Umbilical cord (tissue), 2 donors: ENCODE results near the gene SIK2. TPM values are rescaled to one million over a fixed set of nuclear protein-coding genes. Genes with fewer than 3 reads are reported as not detected.
"Not testable (repeated sequence)": the region's sequence is repeated elsewhere in the genome, so short reads cannot be mapped to it uniquely, and the experiment has no call there.

ENCODE experiments used
- DNase-seq: peaks from one replicate; pipeline ENCODE4 v3.0.0-alpha.2; 2015; ENCODE audit warnings: low spot score
- total RNA-seq: library from RNA; depleted of rRNA; stranded (reverse); fragments of >200 nt; gene quantifications from one replicate; pipeline ENCODE4 v1.2.3, GENCODE V29; 2014; ENCODE audit warnings: low replicate concordance; ENCODE audit not compliant: insufficient read depth

SIK2 gene
- total RNA-seq, 1 donor from 2014 or later = 7.7 TPM

DNA sequence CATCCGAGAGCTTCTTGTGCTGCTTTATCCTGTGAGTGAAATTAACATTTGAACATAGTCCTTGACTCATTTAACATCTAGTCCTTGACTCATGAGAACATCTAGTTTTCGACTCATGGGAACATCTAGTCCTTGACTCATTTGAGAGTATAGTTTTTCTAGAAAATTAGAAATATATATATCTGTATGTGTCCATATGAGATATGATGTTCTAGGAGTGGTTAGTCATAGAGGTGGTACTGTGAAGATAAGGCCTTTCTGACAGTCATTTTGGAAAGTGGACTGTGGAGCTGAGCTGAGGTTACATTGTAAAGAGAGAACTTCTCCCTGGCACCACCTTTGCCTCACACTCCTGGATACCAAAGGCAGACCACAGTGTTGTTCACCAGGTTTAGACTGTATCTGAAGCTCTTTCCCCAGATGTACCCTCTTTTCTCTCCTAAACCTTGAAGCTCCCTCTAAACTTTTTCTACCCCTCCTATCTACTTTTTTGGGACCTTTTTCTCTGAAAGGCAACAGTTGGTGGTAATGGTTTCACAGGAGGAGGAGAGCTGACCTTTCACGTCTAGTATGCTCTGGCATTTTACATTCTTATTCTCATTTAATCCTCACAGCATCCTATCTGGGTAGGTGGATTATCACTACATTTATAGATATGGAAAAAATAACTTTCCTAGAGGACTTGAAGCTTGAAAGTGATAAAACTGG lies 96.8 kb downstream of the SIK2 start:
- DNase-seq = no peak

DNA sequence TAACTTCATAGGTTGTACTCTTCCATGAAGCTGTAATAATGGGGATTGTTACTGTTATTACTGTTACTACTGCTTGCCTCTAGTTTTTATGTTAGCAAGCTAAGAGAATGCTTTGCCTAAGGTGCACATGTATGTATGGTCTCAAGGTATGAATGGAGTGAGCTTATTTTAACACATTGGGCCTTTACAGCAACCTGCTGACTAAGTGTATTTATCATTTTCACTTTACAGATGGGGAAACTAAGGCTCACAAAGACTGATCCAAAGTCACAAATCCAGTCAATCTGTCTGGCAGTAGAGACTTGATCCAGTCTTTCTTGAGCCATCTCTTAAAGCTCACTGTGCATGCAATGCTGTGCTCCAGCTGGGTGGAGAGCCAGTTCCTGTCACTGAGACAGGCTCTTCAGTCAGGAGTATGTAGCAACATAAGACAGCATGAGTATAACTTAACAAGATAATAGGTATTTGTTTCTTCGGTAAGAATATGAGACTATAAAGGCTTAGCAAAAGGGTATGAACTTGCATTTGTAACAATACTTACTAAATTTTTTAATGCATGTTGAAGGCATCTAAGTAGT lies 97.4 kb downstream of the SIK2 start:
- no peak for DNase-seq

DNA sequence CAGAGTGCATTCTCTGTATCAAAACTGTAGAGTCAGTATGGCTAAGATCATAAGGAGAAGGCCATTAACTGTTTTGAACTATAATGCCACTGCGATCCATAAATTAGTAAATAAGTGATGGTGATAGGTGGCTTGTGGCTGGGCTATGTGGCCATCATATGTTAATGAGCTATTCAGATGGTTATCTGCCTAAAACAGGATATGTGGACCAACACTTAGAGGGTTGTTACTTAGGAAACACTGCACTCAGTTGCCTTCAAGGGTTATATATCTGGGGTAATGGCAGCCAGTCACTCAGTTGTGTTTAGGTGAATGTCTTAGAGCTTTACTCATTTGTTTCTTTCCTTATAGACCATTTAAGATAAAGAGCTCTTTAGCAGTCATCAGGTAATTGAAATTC lies 97.9 kb downstream of the SIK2 start:
- DNase-seq = no peak

DNA sequence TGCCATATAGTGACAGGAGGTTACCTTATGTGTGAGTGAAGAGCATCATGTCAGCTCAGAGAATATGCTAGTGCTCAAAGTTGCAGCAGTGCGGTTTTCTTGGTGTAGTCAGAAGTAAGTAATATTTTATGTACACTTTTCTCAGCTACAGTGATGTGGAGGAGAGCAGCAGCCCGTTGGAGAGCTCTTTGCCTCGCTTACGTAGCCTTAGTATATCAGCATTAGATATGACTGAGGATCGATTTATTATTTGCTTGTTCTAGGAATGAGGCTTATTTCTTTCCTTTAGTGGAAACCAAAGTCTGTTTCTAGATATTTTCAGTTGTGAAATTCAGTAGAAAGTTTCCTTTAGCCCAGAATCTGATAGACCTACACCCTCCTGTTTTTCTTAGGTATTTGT lies 100.4 kb downstream of the SIK2 start:
- no peak for DNase-seq

DNA sequence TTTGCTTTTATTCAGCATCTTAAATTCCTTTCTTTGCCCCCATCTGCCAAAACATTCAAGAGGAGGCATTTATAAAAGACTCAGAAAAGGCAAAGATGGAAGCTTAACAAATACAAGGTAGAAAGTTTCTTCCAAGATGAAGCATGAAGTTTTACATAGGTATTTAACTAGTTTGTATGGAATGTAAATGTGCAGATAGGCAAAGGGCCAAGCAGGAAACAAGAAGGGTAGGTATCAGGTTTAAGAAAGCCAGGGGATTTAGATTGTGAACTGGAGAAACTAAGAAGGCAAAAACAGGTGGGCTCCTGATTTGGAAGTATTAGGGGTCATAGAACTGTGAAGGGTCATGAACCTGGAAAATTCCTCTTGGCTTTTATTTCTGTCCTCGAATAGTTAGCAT lies 101.3 kb downstream of the SIK2 start:
- no peak for DNase-seq

DNA sequence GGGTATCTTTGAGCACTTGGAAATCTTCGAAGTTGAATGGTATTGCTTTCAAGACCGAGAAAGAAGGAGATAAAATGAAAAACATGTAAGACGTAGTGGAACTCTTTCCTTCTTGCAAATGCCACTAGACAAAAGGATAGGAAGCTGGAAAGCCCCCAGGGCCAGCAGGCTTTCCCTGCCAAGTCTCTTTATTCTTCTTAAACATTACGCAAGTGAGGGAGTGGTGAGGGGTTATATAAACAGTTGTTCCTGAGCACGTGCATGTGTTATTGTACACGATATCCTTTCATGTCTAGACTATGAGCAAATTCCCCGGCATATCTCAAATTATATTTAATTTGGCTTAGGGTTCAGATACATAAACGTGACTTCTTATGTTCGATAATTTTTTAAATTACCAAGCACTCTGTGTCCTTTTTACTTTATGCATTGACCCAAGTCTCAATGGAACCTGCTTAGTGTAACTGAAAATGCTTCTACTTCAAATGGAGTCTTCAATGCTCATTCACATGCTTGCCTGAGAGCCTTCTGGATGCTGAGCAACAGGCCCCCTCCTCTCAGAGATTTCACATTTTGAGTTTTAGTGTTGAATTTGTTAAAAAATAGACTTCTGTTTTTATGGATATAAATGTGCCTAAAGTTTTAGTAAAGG lies 104.9 kb downstream of the SIK2 start:
- DNase-seq = peak; percentile 27

DNA sequence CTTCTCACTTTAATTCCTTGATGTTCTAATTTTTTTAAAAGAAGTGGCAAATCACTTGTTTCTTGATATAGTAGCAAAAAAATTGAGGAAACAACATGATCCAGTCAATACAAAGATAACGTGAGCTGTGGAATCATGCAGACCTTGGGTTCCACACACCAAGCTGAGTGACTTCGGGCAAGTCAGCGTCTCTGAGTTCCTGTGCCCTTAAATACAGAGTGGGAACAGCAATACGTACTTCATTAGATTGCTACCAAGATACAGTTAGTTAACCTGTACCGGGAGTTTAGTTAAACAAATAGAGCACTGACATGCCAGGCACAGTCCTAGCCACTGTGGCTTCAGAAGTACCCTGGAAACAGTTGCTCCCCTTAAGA lies 105.4 kb downstream of the SIK2 start:
- DNase-seq = no peak

DNA sequence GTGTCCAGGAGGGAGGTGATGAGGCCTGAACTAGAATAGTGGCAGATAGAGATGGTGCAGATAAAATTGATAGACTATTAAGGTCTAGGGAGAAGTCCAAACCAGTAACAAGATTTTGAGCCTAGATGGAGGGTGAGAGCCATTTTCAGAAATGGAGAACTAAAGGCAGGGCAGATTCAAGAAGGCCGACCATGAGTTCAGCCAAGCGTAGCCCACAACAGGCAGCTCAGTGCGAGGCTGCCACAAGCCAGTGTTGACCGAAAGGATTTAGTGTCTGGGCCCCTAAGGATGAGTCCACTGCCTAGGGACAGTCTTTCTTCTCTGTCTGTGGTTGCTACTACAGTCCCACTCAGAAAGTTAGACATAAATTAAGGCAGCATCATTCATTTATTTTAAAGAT lies 112.3 kb downstream of the SIK2 start:
- DNase-seq = no peak

DNA sequence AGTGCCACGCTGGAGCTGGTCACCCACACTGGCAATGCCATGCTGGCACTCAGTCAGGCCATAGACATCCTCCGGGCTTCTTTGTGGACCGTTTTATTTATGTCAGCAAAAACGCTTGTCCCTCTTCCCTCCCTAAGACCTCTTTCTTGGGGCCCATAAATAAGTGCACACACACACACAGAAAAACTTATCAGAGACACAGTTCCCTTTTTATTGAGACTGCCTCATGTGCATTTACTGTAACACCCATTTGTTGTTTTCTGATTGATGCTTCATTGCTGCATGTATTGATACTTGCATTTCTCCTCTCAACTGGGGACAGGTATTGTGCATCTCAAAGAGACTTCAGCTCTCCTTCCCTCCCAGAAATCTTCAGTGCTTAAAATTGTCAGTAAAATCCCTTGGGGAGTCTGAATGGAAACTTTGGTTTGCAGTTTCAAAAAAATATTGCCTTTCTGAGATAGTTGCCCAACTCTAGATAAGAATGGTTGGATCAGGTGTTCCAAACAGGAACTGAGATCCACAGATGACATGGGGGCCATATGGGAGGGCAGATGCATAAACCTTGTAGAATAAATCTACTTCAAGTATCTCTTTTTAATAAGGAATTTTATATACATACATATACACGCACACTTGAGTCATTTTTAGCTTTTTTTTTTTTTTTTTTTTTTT lies 113.0 kb downstream of the SIK2 start:
- DNase-seq = no peak

DNA sequence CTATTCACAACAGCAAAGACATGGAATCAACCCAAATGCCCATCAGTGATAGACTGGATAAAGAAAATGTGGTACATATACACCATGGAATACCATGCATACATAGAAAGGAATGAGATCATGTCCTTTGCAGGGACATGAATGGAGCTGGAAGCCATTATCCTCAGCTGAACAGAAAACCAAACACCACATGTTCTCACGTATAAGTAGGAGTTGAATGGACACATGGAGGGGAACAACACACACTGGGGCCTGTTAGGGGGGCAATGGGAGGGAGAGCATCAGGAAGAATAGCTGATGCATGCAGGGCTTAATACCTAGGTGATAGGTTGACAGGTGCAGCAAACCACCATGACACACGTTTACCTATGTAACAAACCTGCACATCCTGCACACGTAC lies 115.4 kb downstream of the SIK2 start:
- not testable (repeated sequence) for DNase-seq

DNA sequence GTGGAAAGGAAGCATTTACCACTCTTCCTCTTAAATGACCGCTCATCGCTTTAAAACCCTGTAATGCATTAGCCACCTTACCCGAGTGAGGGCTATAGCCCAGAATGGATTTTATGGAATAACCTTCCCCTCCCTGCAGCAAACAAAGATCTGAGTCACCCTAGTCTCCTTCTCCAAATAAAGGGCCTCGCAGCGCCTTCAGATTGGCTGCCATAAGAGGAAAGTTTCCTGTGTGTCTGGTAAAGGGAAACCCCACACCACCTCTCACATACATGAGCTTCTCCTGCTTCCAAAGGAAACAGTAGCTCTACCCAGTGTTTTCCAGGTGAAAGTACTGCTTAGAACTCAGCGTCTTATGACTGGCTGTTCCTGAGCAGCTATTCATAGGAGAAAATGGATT lies 116.2 kb downstream of the SIK2 start:
- no peak for DNase-seq

DNA sequence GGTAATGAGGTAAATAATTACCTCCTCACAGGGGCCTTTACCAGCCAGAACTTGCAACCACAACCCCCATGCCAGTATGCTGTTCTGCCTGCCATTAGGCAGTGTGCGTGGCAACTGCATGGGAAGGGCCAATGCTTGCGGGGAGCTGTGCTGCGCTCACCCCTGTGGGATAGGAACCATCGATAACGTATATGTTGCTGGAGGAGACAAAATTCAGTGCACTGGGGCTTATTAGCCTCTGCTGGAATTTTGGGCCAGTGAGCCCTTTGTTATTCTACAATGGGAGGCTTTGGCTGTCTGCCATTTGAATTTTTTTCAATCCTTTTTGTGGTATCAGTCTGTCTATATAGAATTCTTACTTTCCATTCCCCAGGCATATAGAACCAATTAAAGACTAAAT lies 116.6 kb downstream of the SIK2 start:
- DNase-seq = no peak

DNA sequence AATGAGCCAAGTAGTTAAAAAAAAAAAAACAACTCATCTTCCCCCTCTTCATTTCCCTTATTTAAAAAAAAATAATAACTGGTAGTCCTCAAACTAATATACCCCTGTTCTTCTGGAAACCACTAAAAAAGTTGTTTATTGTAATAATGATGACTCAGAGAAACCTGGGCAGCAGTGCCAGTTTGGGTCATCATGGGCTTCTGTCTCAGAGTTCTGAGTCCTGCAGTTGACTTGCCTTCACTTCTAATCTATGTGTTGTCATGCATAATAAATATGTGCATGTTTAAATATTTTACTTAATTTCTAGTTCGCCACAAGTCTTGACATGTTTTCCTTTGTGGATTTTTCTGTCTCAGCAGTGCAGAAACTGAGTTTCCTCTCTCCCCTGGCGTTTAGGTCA lies 117.1 kb downstream of the SIK2 start:
- no peak for DNase-seq

DNA sequence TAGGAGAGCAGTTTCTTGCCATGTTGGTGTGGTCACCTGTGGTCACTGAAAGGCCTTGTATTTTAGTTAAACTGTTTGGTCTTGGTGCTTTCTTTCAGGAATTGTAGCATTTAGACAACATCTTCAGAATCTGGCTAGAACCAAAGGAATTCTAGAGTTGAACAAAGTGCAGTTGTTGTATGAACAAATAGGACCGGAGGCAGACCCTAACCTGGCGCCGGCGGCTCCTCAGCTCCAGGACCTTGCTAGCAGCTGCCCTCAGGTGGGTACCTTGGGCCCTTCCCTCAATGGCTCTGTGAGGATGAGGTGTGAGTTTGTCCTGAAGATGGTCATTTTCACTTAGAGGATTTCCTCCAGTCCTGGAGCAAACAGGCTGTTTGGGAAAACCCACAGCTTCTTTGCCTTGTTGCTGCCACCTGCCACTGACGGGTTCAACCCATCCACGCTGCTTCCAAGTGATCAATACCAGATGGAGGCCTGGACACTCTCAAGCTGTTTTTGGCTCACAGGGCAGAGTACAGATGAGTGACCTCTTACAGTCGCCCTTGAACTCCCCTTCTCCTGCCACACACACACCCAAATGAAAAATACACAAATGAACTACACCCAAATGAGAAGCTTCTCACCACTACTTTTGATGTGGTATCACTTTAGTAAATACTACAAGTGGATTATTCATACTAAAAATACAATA lies 118.7 kb downstream of the SIK2 start:
- DNase-seq = no peak

DNA sequence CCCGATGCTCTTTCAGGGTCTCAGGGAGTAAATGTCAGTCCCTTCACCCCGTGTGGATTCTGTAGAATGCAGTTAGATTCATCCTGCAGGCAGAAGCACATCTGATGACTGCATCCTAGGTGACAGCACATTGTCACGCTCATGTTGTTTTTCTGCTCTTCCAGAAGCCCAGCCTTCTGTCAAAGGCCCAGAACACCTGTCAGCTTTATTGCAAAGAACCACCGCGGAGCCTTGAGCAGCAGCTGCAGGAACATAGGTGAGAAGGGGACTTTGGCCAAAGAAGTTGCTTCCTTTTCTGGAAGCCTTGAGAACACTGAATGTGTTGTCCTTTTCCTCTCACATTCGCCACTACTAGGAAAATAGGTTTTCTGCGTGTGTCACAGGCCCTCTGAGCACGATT lies 120.3 kb downstream of the SIK2 start:
- no peak for DNase-seq

DNA sequence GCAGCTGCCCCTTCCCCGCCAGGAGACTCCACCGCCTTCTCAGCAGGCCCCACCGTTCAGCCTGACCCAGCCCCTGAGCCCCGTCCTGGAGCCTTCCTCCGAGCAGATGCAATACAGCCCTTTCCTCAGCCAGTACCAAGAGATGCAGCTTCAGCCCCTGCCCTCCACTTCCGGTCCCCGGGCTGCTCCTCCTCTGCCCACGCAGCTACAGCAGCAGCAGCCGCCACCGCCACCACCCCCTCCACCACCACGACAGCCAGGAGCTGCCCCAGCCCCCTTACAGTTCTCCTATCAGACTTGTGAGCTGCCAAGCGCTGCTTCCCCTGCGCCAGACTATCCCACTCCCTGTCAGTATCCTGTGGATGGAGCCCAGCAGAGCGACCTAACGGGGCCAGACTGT lies 121.3 kb downstream of the SIK2 start:
- DNase-seq = no peak

DNA sequence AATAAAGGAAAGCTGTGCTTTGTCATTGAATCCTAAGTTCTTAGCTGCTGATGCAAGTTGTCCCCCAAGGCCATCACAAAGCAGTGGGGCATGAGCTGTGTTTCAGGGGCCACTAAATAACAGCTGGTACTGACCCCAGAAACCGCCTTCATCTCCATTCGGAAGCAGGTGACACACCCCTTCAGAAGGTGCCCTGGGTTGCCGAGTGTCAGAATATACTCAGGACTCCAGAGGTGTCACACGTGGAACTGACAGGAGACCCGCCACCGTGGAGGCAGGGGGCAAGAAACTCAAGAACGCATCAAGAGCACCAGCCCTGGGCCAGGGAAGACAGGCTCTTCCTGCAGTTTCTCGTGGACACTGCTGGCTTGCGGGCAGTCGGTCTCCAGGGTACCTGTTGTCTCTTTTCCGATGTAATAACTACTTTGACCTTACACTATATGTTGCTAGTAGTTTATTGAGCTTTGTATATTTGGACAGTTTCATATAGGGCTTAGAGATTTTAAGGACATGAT lies 122.4 kb downstream of the SIK2 start:
- no peak for DNase-seq

DNA sequence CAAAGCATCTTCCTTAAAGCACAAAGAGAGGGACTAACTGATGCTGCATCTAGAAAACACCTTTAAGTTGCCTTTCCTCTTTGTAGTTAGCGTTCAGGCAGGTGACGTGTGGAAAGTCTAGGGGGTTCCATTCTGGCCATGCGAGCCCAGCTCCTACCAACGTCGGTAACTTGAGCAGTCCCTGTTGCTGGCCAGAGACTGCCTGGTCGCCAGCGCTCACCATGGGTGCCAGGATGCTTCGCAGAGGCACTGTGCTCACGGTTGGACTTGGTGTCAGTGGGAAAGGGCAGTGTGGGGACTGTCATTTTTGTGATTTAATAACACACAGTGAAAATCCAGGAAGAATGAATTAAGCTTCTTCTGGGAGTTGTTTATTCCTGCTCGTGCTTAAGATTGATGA lies 123.4 kb downstream of the SIK2 start:
- DNase-seq = no peak

DNA sequence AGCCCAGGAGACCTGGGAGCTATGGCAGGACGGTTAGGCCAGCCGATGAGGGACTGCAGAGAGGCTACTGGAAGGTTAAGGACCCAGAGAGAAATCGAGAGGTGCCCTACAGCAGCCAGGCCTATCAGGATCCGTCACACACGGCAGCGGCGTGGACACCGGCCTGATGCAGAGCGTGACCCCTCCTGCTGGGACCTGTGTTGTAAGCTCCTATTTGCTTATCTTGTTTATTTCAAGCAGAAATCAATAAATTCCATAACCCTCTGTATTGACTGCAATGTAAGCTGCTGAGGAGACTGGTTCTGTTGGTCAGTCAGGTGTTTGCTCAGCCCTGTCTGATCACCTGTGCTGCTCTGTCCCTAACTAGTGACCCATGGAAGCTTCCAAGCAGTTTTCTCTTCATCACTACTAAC lies 124.1 kb downstream of the SIK2 start:
- DNase-seq = no peak

DNA sequence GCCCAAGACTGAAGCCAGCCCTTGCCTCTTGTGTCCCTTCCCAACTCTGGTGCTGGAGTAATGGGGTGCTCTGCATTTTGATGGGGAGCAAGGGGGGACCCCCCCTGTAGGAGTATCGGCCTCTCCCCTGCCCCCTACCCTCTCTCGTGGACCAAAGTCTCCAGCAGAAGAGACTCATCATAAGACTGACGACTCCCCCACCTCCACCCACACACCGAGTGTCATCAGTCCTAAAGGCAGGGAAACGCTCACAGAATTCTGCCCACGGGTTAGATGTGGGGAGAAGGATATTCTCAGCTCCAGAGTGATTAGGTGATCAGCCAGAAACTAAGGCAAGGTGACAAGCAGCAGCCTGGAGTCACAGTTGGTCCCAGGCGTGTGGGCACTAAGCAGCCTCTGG lies 125.2 kb downstream of the SIK2 start:
- DNase-seq = no peak

DNA sequence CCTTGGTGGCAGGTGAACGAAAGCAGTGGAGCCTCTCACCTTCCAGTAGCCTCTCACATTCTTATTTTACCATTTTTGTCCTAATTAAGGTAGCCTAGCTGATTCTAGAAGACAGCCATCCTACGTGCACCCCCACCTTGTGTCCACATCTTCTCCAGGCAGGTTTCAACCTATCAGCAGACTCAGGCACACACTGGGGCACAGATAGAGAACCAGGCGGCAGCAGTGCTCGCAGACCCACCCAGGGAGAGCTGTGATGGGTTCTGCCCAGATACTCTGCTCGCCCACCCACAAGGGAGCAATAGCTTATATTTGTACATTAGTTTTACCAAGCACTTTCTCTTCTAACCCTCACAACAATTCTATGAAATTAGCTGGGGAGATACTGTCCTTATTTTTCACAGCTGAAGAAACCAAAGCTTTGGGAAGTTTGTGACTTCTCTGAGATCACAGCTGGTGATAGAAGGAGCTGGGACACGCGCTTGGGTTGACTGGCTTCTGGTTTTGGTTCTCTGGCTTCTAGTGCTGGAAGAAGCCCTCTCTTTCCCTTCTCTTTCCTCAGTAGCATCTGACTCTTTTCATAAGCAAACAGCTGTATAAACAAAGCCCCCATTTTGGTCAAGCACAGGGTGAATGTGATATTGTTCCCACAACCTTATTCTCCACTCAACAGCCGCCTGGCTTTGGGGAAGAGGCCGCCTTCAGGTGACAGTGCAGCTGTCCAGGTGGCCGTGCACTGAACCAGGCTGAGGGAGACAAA lies 127.0 kb downstream of the SIK2 start:
- no peak for DNase-seq
